HUES6 (cell line): ENCODE measurements around the gene DLX2.
"Not testable (repeated sequence)": the region's sequence is repeated elsewhere in the genome, so short reads cannot be mapped to it uniquely, and the experiment has no call there.

Source experiments
- H3K27ac ChIP-seq: 2 replicates; pipeline ENCODE4 v1.7.0; 2013; ENCODE audit warnings: low read depth, mild to moderate bottlenecking, low read length, inconsistent platforms
- H3K27me3 ChIP-seq: 2 replicates; pipeline ENCODE4 v1.6.1; 2013; ENCODE audit warnings: low read length; ENCODE audit not compliant: control insufficient read depth, insufficient read depth
- H3K36me3 ChIP-seq: 2 replicates; pipeline ENCODE4 v1.6.1; 2013; ENCODE audit warnings: low read length; ENCODE audit not compliant: control insufficient read depth, insufficient read depth
- H3K4me1 ChIP-seq: 2 replicates; pipeline ENCODE4 v1.6.1; 2013; ENCODE audit warnings: low read length; ENCODE audit not compliant: control insufficient read depth, insufficient read depth
- H3K4me3 ChIP-seq: 2 replicates; pipeline ENCODE4 v1.5.1; 2013; ENCODE audit warnings: low read depth, low read length
- H3K9ac ChIP-seq: one replicate; pipeline ENCODE4 v1.6.1; 2013; ENCODE audit warnings: mild to moderate bottlenecking, low read length
- H3K9me3 ChIP-seq: 2 replicates; pipeline ENCODE4 v1.6.1; 2013; ENCODE audit warnings: low read depth, low read length; ENCODE audit not compliant: control insufficient read depth, insufficient read depth

The DLX2 gene

GRCh38 chr2:172079838-172080640 lies 22.7 kb downstream of the DLX2 start:
- H3K4me3 ChIP-seq, result peak overlapping the region; percentile 43; the same call in 1 of the 2 replicates
- no peaks in the 10 kb centered on the region for H3K9me3 ChIP-seq
- peaks cover 36% of the 10 kb centered on the region for H3K4me1 ChIP-seq
- H3K27ac ChIP-seq, result no peak overlapping the region
- no peaks in the 10 kb centered on the region for H3K36me3 ChIP-seq
- peaks cover 96% of the 10 kb centered on the region for H3K27me3 ChIP-seq
- H3K9ac ChIP-seq, result no peak overlapping the region

GRCh38 chr2:172079416-172079815 lies 23.3 kb downstream of the DLX2 start:
- Histone ChIP-seq H3K27me3 (peaks cover 91% of the 10 kb centered on the region), H3K4me3 (no peak overlapping the region), H3K36me3 (no peaks in the 10 kb centered on the region), H3K9me3 (no peaks in the 10 kb centered on the region), H3K27ac (no peak overlapping the region), H3K9ac (no peak overlapping the region), H3K4me1 (peaks cover 36% of the 10 kb centered on the region)

GRCh38 chr2:172074254-172074653 lies 28.4 kb downstream of the DLX2 start:
- Histone ChIP-seq H3K4me3 (no peak overlapping the region), H3K27me3 (peaks cover 39% of the 10 kb centered on the region), H3K4me1 (no peaks in the 10 kb centered on the region), H3K36me3 (no peaks in the 10 kb centered on the region), H3K9me3 (no peaks in the 10 kb centered on the region), H3K27ac (no peak overlapping the region), H3K9ac (no peak overlapping the region)

- Histone ChIP-seq H3K9me3 (no peaks in the 10 kb centered on the region), H3K4me1 (no peaks in the 10 kb centered on the region), H3K4me3 (no peak overlapping the region), H3K27ac (no peak overlapping the region), H3K27me3 (peaks cover 32% of the 10 kb centered on the region), H3K9ac (no peak overlapping the region), H3K36me3 (no peaks in the 10 kb centered on the region)
Measured at GRCh38 chr2:172073518-172073917, 29.2 kb downstream of the DLX2 start.

- Histone ChIP-seq H3K9me3 (no peaks in the 10 kb centered on the region), H3K27me3 (peaks cover 24% of the 10 kb centered on the region), H3K9ac (no peak overlapping the region), H3K4me1 (no peaks in the 10 kb centered on the region), H3K27ac (no peak overlapping the region), H3K36me3 (no peaks in the 10 kb centered on the region), H3K4me3 (no peak overlapping the region)
Measured at GRCh38 chr2:172072706-172073105, 30.0 kb downstream of the DLX2 start.

- Histone ChIP-seq H3K4me3 (no peak overlapping the region), H3K36me3 (no peaks in the 10 kb centered on the region), H3K9ac (no peak overlapping the region)
Measured at GRCh38 chr2:172072303-172072702, 30.4 kb downstream of the DLX2 start.

GRCh38 chr2:172070936-172071335 lies 31.8 kb downstream of the DLX2 start:
- Histone ChIP-seq H3K9me3 (no peaks in the 10 kb centered on the region), H3K36me3 (no peaks in the 10 kb centered on the region), H3K4me3 (no peak overlapping the region), H3K4me1 (no peaks in the 10 kb centered on the region), H3K9ac (no peak overlapping the region), H3K27ac (no peak overlapping the region), H3K27me3 (peaks cover 10% of the 10 kb centered on the region; the same call in 1 of the 2 replicates)

More at GRCh38 chr2:172072303-172072702, 30.4 kb downstream of the DLX2 start:
- Histone ChIP-seq H3K9me3 (no peaks in the 10 kb centered on the region), H3K27ac (no peak overlapping the region), H3K4me1 (no peaks in the 10 kb centered on the region), H3K27me3 (peaks cover 20% of the 10 kb centered on the region; the same call in 1 of the 2 replicates)

- not testable (repeated sequence) for H3K27me3 ChIP-seq, H3K36me3 ChIP-seq, H3K27ac ChIP-seq, H3K9me3 ChIP-seq, H3K9ac ChIP-seq, H3K4me3 ChIP-seq, H3K4me1 ChIP-seq
Measured at GRCh38 chr2:172067905-172068304, 34.8 kb downstream of the DLX2 start.

- Histone ChIP-seq H3K27ac (no peak overlapping the region), H3K4me1 (no peaks in the 10 kb centered on the region), H3K27me3 (no peaks in the 10 kb centered on the region), H3K9ac (no peak overlapping the region), H3K36me3 (no peaks in the 10 kb centered on the region), H3K4me3 (no peak overlapping the region), H3K9me3 (no peaks in the 10 kb centered on the region)
Measured at GRCh38 chr2:172066394-172066886, 36.3 kb downstream of the DLX2 start.

GRCh38 chr2:172065111-172065510 lies 37.6 kb downstream of the DLX2 start:
- H3K27ac ChIP-seq, result no peak overlapping the region

GRCh38 chr2:172063446-172063845 lies 39.3 kb downstream of the DLX2 start:
- Histone ChIP-seq H3K36me3 (no peaks in the 10 kb centered on the region), H3K4me1 (no peaks in the 10 kb centered on the region), H3K4me3 (no peak overlapping the region), H3K9me3 (no peaks in the 10 kb centered on the region), H3K27me3 (no peaks in the 10 kb centered on the region), H3K9ac (no peak overlapping the region), H3K27ac (no peak overlapping the region)

More at GRCh38 chr2:172065111-172065510, 37.6 kb downstream of the DLX2 start:
- Histone ChIP-seq H3K27me3 (no peaks in the 10 kb centered on the region), H3K9me3 (no peaks in the 10 kb centered on the region), H3K36me3 (no peaks in the 10 kb centered on the region), H3K9ac (no peak overlapping the region), H3K4me1 (no peaks in the 10 kb centered on the region), H3K4me3 (no peak overlapping the region)
